Measurements from ENCODE around the gene CDH4. TPM values are rescaled to one million over a fixed set of nuclear protein-coding genes. Genes with fewer than 3 reads are reported as not detected.

CDH4 gene
- total and polyA plus RNA-seq, 9 of the 15 experiments (the other 6 are each of a cell fraction or from before 2014, with no cell fraction given), result 0.04 TPM; not detected in 8

DNA sequence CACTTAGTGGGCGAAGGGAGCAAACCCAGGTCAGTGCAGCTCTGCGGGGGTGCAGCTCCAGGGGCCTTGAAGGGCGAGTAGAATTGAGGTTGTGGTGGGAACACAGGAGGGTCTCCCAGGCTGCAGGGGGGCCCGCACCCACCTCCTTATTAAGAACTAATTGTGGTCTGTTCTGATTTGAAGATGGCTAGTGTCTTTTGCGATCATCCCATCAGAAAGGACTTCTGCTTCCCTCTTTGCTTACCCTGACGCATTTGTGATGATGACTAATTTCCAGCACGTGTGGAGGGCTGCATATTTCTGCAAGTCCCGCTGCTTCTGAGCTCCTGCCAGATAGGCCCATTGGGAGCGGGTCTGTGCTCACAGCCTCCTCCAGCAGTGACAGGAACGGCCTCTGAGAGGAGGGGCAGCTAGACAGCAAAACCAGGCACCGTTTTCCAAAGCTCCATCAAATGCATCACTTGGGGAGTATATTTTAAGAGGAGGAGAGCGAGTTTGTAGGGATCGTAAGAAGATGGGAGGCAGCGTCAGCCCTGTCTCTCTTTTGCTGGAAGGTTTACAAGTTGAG is 268.9 kb downstream of the CDH4 start (continued):
- TF ChIP-seq ZNF699 (CRISPR knock-in tag; IDR thresholded peaks at IDR 0.05; ENCODE audit: insufficient replicate concordance) (no peak), FOSL1 (tag; conservative IDR thresholded peaks at IDR 0.05) (peak; percentile 38), KLF6 (CRISPR knock-in tag; IDR thresholded peaks at IDR 0.05; ENCODE audit: borderline replicate concordance) (no peak), SMARCE1 (IDR thresholded peaks at IDR 0.05) (no peak), ZSCAN32 (CRISPR knock-in tag; IDR thresholded peaks at IDR 0.05) (no peak), MIER1 (IDR thresholded peaks at IDR 0.05; ENCODE audit: low read depth) (no peak), ZNF766 (CRISPR knock-in tag; conservative IDR thresholded peaks at IDR 0.05) (no peak), ESRRA (IDR thresholded peaks at IDR 0.05; ENCODE audit: borderline replicate concordance, low read depth) (no peak), BHLHE40 (IDR thresholded peaks at IDR 0.05; ENCODE audit: low read length) (peak; percentile 94)
- TF ChIP-seq, protein P1, sequence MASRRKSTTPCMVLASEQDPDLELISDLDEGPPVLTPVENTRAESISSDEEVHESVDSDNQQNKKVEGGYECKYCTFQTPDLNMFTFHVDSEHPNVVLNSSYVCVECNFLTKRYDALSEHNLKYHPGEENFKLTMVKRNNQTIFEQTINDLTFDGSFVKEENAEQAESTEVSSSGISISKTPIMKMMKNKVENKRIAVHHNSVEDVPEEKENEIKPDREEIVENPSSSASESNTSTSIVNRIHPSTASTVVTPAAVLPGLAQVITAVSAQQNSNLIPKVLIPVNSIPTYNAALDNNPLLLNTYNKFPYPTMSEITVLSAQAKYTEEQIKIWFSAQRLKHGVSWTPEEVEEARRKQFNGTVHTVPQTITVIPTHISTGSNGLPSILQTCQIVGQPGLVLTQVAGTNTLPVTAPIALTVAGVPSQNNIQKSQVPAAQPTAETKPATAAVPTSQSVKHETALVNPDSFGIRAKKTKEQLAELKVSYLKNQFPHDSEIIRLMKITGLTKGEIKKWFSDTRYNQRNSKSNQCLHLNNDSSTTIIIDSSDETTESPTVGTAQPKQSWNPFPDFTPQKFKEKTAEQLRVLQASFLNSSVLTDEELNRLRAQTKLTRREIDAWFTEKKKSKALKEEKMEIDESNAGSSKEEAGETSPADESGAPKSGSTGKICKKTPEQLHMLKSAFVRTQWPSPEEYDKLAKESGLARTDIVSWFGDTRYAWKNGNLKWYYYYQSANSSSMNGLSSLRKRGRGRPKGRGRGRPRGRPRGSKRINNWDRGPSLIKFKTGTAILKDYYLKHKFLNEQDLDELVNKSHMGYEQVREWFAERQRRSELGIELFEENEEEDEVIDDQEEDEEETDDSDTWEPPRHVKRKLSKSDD (conservative IDR thresholded peaks at IDR 0.05; ENCODE audit: low read length), result no peak
- TF ChIP-seq, protein P2, sequence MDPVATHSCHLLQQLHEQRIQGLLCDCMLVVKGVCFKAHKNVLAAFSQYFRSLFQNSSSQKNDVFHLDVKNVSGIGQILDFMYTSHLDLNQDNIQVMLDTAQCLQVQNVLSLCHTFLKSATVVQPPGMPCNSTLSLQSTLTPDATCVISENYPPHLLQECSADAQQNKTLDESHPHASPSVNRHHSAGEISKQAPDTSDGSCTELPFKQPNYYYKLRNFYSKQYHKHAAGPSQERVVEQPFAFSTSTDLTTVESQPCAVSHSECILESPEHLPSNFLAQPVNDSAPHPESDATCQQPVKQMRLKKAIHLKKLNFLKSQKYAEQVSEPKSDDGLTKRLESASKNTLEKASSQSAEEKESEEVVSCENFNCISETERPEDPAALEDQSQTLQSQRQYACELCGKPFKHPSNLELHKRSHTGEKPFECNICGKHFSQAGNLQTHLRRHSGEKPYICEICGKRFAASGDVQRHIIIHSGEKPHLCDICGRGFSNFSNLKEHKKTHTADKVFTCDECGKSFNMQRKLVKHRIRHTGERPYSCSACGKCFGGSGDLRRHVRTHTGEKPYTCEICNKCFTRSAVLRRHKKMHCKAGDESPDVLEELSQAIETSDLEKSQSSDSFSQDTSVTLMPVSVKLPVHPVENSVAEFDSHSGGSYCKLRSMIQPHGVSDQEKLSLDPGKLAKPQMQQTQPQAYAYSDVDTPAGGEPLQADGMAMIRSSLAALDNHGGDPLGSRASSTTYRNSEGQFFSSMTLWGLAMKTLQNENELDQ (CRISPR knock-in tag; IDR thresholded peaks at IDR 0.05; ENCODE audit: borderline replicate concordance), result no peak
- TF ChIP-seq, protein P3, sequence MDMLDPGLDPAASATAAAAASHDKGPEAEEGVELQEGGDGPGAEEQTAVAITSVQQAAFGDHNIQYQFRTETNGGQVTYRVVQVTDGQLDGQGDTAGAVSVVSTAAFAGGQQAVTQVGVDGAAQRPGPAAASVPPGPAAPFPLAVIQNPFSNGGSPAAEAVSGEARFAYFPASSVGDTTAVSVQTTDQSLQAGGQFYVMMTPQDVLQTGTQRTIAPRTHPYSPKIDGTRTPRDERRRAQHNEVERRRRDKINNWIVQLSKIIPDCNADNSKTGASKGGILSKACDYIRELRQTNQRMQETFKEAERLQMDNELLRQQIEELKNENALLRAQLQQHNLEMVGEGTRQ (CRISPR knock-in tag; IDR thresholded peaks at IDR 0.05), result 0 out of 2 replicates have a peak, but pooled peaks have one; percentile 10
- TF ChIP-seq, protein P4, sequence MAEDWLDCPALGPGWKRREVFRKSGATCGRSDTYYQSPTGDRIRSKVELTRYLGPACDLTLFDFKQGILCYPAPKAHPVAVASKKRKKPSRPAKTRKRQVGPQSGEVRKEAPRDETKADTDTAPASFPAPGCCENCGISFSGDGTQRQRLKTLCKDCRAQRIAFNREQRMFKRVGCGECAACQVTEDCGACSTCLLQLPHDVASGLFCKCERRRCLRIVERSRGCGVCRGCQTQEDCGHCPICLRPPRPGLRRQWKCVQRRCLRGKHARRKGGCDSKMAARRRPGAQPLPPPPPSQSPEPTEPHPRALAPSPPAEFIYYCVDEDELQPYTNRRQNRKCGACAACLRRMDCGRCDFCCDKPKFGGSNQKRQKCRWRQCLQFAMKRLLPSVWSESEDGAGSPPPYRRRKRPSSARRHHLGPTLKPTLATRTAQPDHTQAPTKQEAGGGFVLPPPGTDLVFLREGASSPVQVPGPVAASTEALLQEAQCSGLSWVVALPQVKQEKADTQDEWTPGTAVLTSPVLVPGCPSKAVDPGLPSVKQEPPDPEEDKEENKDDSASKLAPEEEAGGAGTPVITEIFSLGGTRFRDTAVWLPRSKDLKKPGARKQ (CRISPR knock-in tag; IDR thresholded peaks at IDR 0.05), result no peak
- TF ChIP-seq, protein P5, sequence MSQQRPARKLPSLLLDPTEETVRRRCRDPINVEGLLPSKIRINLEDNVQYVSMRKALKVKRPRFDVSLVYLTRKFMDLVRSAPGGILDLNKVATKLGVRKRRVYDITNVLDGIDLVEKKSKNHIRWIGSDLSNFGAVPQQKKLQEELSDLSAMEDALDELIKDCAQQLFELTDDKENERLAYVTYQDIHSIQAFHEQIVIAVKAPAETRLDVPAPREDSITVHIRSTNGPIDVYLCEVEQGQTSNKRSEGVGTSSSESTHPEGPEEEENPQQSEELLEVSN (IDR thresholded peaks at IDR 0.05; ENCODE audit: borderline replicate concordance in 1 of 2, extremely low read depth in 1 of 2, insufficient read depth in 1 of 2, insufficient read length in 1 of 2, low read depth in 1 of 2, low read length in 1 of 2, poor library complexity in 1 of 2, severe bottlenecking in 1 of 2), result peak in 1 of 2 experiments; percentile 17
